HS-5 (cell line): ENCODE data around the gene PFN3.
"Not testable (repeated sequence)": the region's sequence is repeated elsewhere in the genome, so short reads cannot be mapped to it uniquely, and the experiment has no call there.

Experiments used
- DNase-seq: peaks from one replicate; pipeline ENCODE4 v3.0.0-alpha.2; 2012; ENCODE audit warnings: low read depth

PFN3 gene

GRCh38 chr5:177360740-177361139 lies 39.7 kb downstream of the PFN3 start:
- not testable (repeated sequence) for DNase-seq

DNA sequence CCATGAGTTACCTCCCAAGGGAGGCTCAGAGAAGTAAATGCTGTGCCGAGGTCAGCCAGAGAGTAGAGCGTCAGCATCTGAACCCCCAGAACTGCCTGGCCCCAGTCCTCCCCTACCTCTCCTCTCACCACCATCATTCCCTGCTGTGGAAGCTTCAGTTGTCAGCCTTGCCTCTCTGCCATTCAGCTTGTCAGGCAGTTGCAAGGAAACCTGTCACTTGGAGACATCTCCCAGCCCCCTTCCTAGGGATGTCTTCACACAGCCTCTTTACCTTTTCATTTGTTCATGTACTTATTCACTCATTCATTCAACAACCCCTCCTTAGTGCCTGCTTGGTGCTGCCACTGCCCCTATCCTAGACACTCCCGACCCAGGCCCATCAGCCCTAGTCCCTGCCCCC lies 40.6 kb downstream of the PFN3 start:
- DNase-seq = no peak

DNA sequence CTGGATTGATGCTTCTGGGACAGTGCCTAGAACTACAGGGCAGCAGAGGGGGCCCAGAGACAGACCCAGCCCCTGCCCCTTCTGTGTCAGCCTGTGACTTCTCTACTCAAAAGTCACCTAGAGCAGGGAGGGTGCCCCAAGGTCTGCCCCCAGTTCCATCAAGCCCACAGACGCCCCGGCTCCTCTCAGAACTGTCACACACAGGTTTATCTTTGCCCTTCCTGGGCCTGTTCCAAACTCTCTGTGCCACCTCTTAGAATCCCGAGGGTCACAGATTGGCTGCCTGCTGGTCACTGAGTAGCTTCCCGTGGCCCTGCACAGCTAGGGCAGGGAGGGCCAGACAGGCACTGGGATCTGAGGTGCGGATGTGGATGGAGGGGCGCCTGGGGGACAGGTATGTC lies 41.0 kb downstream of the PFN3 start:
- no peak for DNase-seq

- DNase-seq = no peak
Measured at GRCh38 chr5:177358370-177358819, 42.1 kb downstream of the PFN3 start.

GRCh38 chr5:177357459-177358351 lies 42.8 kb downstream of the PFN3 start, which contains the start of gene RGS14:
TSS of gene RGS14 (plus strand) at chr5:177357924. CDS start at chr5:177358025, 101 bp downstream.
- no peak for DNase-seq

DNA sequence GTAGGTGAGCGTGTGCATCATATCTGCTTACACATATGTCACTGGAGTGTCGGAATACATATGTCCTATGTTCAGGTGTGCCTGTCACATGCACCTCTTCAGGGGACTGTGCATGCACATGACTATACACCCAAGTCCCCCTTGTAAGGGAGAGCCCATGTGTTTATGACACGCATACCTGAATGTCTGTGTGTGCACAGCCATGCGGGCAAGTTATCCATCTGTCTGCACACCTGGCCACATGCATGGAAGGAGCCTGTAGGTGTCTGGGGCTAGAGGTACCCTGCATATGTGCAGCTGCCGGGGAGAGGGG lies 43.4 kb downstream of the PFN3 start:
- no peak for DNase-seq

- DNase-seq = no peak
Measured at GRCh38 chr5:177356746-177357145, 43.7 kb downstream of the PFN3 start.

DNA sequence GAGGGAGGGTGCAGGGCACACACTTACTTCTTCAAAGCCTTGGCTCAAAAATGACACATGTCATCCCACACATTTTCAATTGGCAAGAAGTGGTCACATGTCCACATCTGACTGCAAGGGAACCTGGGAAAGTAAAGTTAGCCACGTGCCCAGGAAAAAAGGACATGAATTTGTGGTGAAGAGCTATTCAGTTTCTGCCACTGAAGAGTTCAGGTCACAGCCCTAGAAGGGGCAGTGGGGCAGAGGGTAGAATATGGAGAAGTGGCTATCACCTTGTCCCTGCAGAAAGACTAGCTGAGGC lies 44.6 kb downstream of the PFN3 start:
- DNase-seq = no peak

DNA sequence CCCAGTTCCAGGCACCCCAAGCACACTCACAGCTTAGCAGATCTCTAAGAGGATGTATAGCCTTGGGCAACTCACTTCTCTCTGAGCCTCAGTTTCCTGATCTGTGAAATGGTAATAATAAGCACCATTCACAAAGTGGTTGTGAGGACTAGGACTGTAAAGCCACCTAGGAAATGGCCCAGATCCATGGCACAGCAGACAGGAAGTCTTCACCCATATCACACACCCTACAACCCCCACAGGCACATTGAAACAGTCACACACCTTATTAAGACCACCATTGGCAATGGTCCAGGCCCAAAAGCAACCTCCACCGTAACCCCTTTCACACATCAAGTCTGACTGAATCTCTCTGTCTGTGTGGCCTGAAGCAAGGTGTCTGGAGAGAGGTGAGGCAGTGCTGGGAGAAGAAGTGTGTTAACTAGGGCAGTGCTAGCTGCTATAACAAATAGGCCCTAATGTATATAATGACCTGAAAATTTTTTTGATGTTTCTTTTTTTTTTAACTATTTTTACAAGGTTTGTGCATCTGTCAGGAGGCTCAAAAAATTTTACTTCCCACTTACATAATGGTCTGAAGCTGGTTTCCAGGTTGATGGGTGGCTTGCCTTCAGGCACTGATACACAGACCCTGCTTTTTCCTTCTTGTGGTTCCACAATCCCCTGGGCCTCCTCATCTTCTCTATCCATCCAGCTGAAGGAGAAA lies 45.1 kb downstream of the PFN3 start:
- no peak for DNase-seq

DNA sequence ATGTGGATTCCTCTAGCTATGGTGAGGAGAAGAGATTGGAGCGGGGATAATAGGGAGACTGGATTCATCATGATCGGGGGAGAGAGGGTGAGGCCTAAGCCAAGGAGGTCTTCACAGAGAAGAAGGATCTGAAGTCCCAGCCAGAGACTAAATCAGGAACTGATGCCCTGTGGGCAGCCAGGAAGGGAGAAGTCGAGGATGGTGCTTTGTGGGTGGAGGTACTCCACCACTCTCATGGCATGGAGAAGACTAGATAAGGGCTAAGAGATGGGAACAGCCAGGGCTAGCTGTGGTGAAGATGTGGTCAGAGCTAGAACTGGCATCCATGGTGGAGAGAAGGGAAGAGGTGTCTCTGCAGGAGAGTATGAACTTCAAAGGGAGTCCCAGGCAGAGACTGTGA lies 45.8 kb downstream of the PFN3 start:
- no peak for DNase-seq

DNA sequence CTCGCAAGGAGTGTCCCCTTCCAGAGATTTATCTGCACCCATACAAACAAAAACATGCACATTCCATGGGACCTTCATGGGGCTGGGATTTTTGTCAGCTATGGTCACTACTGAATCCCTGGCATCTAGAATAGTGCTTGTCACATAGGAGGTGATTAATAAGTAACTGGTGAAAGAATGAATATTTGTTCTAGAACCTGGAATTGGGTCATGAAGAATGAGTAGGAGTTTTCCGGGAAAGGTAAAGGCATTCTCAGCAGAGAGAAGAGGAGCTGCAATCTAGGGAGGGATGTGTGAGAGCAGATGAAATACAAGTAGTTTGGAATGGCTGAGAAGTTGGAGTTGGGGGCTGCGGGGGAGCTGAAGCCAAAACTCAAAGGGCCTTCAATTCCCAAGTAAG lies 46.2 kb downstream of the PFN3 start:
- no peak for DNase-seq

DNA sequence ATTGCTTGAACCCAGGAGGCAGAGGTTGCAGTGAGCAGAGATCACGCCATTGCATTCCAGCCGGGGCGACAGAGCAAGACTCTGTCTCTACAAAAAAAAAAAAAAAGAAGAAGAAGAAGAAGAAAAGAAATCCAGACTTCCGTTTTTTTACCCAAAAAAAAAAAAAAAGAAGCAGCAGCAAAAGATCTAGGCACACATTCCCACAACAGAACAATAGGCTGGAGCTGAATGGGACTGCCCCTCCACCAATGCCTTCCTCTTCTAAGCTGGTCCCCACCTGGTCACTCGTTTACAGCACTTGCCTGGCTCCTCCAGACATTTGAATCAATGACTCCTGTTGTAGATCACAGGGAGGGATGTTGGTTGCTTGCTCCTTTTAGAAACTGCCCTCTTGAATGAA lies 47.4 kb downstream of the PFN3 start:
- no peak for DNase-seq

GRCh38 chr5:177351392-177352329 lies 48.8 kb downstream of the PFN3 start, which contains the start of gene LMAN2:
TSS of gene LMAN2 (minus strand) at chr5:177351668. CDS start at chr5:177351647, 21 bp downstream.
- DNase-seq = peak; percentile 90

DNA sequence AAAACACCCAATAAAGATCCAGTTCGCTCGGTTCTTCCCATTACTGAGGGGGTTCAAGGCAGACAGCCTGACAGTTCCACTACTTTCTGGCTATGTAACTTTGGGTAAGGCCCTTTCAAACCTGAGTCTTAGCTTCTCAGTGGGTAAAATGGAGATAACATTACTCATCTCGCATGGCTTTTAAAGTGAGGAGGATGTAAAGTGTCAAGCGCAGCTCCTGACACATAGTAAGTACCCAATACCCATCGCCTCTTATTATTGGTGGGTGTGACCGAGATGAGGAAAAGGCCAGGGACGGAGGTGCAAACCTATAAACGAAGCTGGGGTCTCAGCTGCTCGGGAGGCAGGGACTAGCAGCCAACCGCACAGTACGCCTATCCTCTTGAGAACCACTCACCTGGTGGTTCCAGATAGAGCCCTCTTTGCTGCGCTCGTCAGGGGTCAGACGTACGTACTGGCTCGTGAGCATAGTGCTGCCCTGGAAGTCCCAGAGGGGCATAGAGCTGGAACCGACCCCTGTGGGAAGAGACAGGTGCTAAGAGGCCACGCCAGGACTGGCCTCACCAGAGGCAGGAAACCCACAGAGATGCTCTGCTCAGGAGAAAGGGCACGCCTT lies 49.6 kb downstream of the PFN3 start:
- no peak for DNase-seq
